K562 (cell line): ENCODE data around the gene PDE4A. TPM values are rescaled to one million over a fixed set of nuclear protein-coding genes. Genes with fewer than 3 reads are reported as not detected.

Source experiments
- CAMTA2 ChIP-seq: fragments of 250-450 bp; sonication (Bioruptor Pico); conservative IDR thresholded peaks from 2 replicates; pipeline ENCODE4 v1.5.1; 2022
- CBFA2T3 ChIP-seq: fragments of 450-650 bp; IDR thresholded peaks from 2 replicates; pipeline ENCODE4 v1.6.1; 2017
- CXXC5 ChIP-seq: fragments of 250-450 bp; sonication (Bioruptor Pico); IDR thresholded peaks from 2 replicates; pipeline ENCODE4 v1.8.0; 2022; ENCODE audit warnings: inconsistent platforms, mild to moderate bottlenecking, moderate library complexity
- HIVEP1 ChIP-seq: fragments of 250-450 bp; sonication (Bioruptor Pico); IDR thresholded peaks from 2 replicates; pipeline ENCODE4 v1.4.0; 2020; ENCODE audit warnings: mild to moderate bottlenecking
- HNRNPK ChIP-seq: fragments of 200-400 bp; formaldehyde crosslinking; IDR thresholded peaks from one replicate; pipeline ENCODE4 v1.6.1; 2018; ENCODE audit warnings: mild to moderate bottlenecking, low read depth, low read length; ENCODE audit not compliant: poor library complexity, severe bottlenecking
- HNRNPUL1 ChIP-seq: fragments of 200-400 bp; formaldehyde crosslinking; IDR thresholded peaks from 2 replicates; pipeline ENCODE4 v1.6.1; 2017; ENCODE audit warnings: low read length
- MYNN ChIP-seq, 2 experiments: sonication (generic); formaldehyde crosslinking in 1 of 2; IDR thresholded peaks; 2 replicates each; pipeline versions ENCODE4 v1.5.0 to v1.6.1; 2016 to 2020; ENCODE audit warnings: antibody characterized with exemption in 1 of 2, missing genetic modification reagents in 1 of 2
- SREBF2 ChIP-seq: sonication (generic); formaldehyde crosslinking; IDR thresholded peaks from 2 replicates; pipeline ENCODE4 v1.4.0; 2020; ENCODE audit warnings: mild to moderate bottlenecking, missing genetic modification reagents
- TCFL5 ChIP-seq: fragments of 250-450 bp; sonication (Bioruptor Pico); conservative IDR thresholded peaks from 2 replicates; pipeline ENCODE4 v1.6.1; 2021; ENCODE audit warnings: mild to moderate bottlenecking, moderate library complexity, matching md5 sums
- TEAD2 ChIP-seq: fragments of 450-650 bp; IDR thresholded peaks from 2 replicates; pipeline ENCODE4 v1.6.1; 2016; ENCODE audit warnings: missing genetic modification characterization, control low read depth, missing compliant biosample characterization
- ZKSCAN3 ChIP-seq: fragments of 250-450 bp; sonication (Bioruptor Pico); IDR thresholded peaks from 2 replicates; pipeline ENCODE4 v1.4.0; 2020
- ZNF165 ChIP-seq: fragments of 250-450 bp; sonication (Bioruptor Pico); IDR thresholded peaks from 2 replicates; pipeline ENCODE4 v1.4.0; 2020; ENCODE audit warnings: borderline replicate concordance
- ZNF584 ChIP-seq: fragments of 200-800 bp; sonication (Bioruptor generic); IDR thresholded peaks from 2 replicates; pipeline ENCODE4 v1.6.1; 2016; ENCODE audit warnings: low read depth, mild to moderate bottlenecking, missing genetic modification characterization, missing compliant biosample characterization
- ZNF589 ChIP-seq: fragments of 200-800 bp; sonication (Bioruptor generic); IDR thresholded peaks from 2 replicates; pipeline ENCODE4 v1.6.1; 2016; ENCODE audit warnings: low read depth, missing genetic modification characterization, missing compliant biosample characterization
- ZNF717 ChIP-seq: fragments of 250-450 bp; sonication (Bioruptor Pico); IDR thresholded peaks from 2 replicates; pipeline ENCODE4 v1.5.0; 2021
- polyA plus RNA-seq, 8 experiments: library from polyadenylated mRNA; depleted of rRNA in 4 of 8; stranded (reverse) in 5 of 8; unstranded in 3 of 8; fragments of >200 nt; fragmentation: Nextera tagmentation in 2 of 8; fragmentation: Illumina TruSeq in 1 of 8; extraction: Ambion mirVana in 2 of 8; extraction: Trizol in 1 of 8; gene quantifications; 2 replicates each; pipeline versions ENCODE4 v1.2.1 to v1.2.3, GENCODE V29; 2011 to 2014; ENCODE audit warnings: inconsistent platforms in 1 of 8, missing spikeins in 1 of 8
- total RNA-seq, 7 experiments: library from RNA; depleted of rRNA in 6 of 7; stranded (reverse); fragments of >200 nt in 6 of 7; fragmentation: Illumina TruSeq in 2 of 7; extraction: Trizol in 2 of 7; gene quantifications; 2 replicates each; pipeline versions ENCODE4 v1.2.1 to v1.2.3, GENCODE V29; 2011 to 2021; ENCODE audit warnings: low replicate concordance in 1 of 7
- TF ChIP-seq, protein P1 (sequence below): sonication (generic); formaldehyde crosslinking; IDR thresholded peaks from 2 replicates; pipeline ENCODE4 v1.9.0; 2022; ENCODE audit warnings: mild to moderate bottlenecking, missing genetic modification reagents
- TF ChIP-seq, protein P2 (sequence below): fragments of 450-650 bp; formaldehyde crosslinking; IDR thresholded peaks from 2 replicates; pipeline ENCODE4 v1.4.0; 2020; ENCODE audit warnings: mild to moderate bottlenecking, moderate library complexity
- TF ChIP-seq, protein P3 (sequence below): fragments of 450-650 bp; IDR thresholded peaks from 2 replicates; pipeline ENCODE4 v1.6.1; 2016; ENCODE audit warnings: low read depth

Gene PDE4A
- total and polyA plus RNA-seq, 9 of the 15 experiments (the other 6 are each of a cell fraction or from before 2014, with no cell fraction given), result 0.66 to 26.9 (median 4.6) TPM

DNA sequence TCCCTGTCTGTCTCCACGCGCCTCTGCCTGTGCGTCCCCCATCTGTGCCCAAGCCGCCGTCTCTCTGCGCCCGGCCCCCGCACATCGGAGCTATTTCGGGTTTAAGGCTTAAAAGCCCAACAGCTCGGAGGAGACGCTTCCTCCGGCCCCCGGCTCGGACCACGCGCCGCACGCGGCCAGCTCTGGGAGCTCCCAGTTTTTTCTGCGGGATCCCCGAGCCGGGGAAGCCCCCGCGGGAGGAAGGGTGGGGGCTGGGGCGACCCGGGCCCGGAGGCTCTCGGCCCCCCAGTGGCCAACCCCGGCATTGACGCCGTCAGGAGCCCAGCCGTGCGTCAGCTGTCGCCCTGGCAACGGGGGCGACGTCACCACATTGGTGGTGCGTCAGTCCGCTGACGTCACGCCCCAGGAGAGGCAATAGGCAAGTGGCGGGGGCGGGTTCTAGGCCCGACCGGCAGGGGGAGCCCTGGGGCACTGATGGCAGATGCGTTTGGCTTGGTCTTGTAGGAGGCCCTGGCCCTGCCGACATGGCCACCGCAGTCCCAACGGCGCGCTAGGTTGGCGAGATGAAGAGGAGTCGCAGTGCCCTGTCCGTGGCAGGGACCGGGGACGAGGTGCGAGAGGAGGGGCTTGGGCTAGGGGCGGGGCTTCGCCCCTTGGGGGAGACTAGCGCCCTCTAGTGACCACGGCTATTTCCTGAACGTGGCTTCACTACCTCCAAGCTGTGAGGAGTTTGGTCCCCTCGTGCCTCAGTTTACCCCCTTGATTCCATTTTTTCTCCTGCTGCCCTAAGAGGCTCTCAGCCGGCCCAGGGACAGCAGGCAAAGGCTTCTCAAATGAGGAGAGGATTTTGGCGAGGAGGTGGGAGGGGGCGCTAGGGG lies 3.7 kb upstream of the PDE4A start (continued):
- TF ChIP-seq CAMTA2, result 0 out of 2 replicates have a peak, but pooled peaks have one; percentile 9
- no peak for TF ChIP-seq ZKSCAN3 (CRISPR knock-in tag)
- TF ChIP-seq SREBF2 (CRISPR knock-in tag), result 0 out of 2 replicates have a peak, but pooled peaks have one; percentile 26
- TF ChIP-seq HIVEP1, result peak; percentile 98
- TF ChIP-seq ZNF589 (CRISPR knock-in tag), result peak; percentile 93
- no peak for TF ChIP-seq TCFL5 (CRISPR knock-in tag)
- TF ChIP-seq, protein P1, sequence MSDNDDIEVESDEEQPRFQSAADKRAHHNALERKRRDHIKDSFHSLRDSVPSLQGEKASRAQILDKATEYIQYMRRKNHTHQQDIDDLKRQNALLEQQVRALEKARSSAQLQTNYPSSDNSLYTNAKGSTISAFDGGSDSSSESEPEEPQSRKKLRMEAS (CRISPR knock-in tag), result peak; percentile 84
- peak; percentile 75 for TF ChIP-seq ZNF717 (CRISPR knock-in tag)
- peak; percentile 30; the same call in 1 of the 2 replicates for TF ChIP-seq CBFA2T3
- TF ChIP-seq ZNF165 (CRISPR knock-in tag), result no peak
- TF ChIP-seq, protein P2, sequence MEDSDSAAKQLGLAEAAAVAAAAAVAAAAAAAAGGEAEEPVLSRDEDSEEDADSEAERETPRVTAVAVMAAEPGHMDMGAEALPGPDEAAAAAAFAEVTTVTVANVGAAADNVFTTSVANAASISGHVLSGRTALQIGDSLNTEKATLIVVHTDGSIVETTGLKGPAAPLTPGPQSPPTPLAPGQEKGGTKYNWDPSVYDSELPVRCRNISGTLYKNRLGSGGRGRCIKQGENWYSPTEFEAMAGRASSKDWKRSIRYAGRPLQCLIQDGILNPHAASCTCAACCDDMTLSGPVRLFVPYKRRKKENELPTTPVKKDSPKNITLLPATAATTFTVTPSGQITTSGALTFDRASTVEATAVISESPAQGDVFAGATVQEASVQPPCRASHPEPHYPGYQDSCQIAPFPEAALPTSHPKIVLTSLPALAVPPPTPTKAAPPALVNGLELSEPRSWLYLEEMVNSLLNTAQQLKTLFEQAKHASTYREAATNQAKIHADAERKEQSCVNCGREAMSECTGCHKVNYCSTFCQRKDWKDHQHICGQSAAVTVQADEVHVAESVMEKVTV, result no peak
- peak; percentile 85 for TF ChIP-seq CXXC5
- peak; percentile 86 for TF ChIP-seq ZNF584 (CRISPR knock-in tag)
- TF ChIP-seq, protein P3, sequence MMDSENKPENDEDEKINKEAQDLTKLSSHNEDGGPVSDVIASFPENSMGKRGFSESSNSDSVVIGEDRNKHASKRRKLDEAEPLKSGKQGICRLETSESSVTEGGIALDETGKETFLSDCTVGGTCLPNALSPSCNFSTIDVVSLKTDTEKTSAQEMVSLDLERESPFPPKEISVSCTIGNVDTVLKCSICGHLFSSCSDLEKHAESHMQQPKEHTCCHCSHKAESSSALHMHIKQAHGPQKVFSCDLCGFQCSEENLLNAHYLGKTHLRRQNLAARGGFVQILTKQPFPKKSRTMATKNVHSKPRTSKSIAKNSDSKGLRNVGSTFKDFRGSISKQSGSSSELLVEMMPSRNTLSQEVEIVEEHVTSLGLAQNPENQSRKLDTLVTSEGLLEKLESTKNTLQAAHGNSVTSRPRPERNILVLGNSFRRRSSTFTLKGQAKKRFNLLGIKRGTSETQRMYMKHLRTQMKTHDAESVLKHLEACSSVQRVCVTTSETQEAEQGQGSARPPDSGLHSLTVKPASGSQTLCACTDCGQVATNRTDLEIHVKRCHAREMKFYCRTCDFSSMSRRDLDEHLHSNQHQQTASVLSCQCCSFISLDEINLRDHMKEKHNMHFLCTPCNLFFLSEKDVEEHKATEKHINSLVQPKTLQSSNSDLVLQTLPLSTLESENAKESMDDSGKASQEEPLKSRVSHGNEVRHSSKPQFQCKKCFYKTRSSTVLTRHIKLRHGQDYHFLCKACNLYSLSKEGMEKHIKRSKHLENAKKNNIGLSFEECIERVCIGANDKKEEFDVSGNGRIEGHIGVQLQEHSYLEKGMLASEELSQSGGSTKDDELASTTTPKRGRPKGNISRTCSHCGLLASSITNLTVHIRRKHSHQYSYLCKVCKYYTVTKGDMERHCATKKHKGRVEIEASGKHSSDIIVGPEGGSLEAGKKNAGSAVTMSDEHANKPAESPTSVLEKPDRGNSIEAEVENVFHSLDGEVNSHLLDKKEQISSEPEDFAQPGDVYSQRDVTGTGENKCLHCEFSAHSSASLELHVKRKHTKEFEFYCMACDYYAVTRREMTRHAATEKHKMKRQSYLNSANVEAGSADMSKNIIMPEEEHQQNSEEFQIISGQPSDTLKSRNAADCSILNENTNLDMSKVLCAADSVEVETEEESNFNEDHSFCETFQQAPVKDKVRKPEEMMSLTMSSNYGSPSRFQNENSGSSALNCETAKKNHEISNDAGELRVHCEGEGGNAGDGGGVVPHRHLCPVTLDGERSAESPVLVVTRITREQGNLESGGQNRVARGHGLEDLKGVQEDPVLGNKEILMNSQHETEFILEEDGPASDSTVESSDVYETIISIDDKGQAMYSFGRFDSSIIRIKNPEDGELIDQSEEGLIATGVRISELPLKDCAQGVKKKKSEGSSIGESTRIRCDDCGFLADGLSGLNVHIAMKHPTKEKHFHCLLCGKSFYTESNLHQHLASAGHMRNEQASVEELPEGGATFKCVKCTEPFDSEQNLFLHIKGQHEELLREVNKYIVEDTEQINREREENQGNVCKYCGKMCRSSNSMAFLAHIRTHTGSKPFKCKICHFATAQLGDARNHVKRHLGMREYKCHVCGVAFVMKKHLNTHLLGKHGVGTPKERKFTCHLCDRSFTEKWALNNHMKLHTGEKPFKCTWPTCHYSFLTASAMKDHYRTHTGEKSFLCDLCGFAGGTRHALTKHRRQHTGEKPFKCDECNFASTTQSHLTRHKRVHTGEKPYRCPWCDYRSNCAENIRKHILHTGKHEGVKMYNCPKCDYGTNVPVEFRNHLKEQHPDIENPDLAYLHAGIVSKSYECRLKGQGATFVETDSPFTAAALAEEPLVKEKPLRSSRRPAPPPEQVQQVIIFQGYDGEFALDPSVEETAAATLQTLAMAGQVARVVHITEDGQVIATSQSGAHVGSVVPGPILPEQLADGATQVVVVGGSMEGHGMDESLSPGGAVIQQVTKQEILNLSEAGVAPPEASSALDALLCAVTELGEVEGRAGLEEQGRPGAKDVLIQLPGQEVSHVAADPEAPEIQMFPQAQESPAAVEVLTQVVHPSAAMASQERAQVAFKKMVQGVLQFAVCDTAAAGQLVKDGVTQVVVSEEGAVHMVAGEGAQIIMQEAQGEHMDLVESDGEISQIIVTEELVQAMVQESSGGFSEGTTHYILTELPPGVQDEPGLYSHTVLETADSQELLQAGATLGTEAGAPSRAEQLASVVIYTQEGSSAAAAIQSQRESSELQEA, result no peak
- no peak for TF ChIP-seq HNRNPUL1
- TF ChIP-seq TEAD2 (tag), result no peak
- TF ChIP-seq MYNN (IDR thresholded peaks at IDR 0.05), result 0 out of 2 replicates have a peak, but pooled peaks have one; percentile 75
- TF ChIP-seq MYNN (CRISPR knock-in tag; IDR thresholded peaks at IDR 0.05), result no peak
- TF ChIP-seq HNRNPK, result peak; percentile 14
